GM19452 (cell line): ENCODE results near the gene PSTPIP2.
"Not testable (repeated sequence)": the region's sequence is repeated elsewhere in the genome, so short reads cannot be mapped to it uniquely, and the experiment has no call there.

ENCODE experiments used
- ATAC-seq: cut with Tn5 transposase; IDR thresholded peaks from one replicate; pipeline ENCODE4 v1.9.1; 2021; ENCODE audit not compliant: unreplicated experiment

Gene PSTPIP2

GRCh38 chr18:46070815-46071652 is 1.0 kb downstream of the PSTPIP2 start:
- no peak for ATAC-seq

- ATAC-seq, result no peak
Observed at GRCh38 chr18:46070232-46070631, 1.8 kb downstream of the PSTPIP2 start.

- no peak for ATAC-seq
Observed at GRCh38 chr18:46069524-46069923, 2.5 kb downstream of the PSTPIP2 start.

- ATAC-seq, result no peak
Observed at GRCh38 chr18:46068763-46069162, 3.3 kb downstream of the PSTPIP2 start.

GRCh38 chr18:46067438-46068007 is 4.5 kb downstream of the PSTPIP2 start:
- no peak for ATAC-seq

- no peak for ATAC-seq
Observed at GRCh38 chr18:46062781-46063180, 9.3 kb downstream of the PSTPIP2 start.

- no peak for ATAC-seq
Observed at GRCh38 chr18:46061796-46062195, 10.3 kb downstream of the PSTPIP2 start.

GRCh38 chr18:46061387-46061786 is 10.7 kb downstream of the PSTPIP2 start:
- no peak for ATAC-seq

- no peak for ATAC-seq
Observed at GRCh38 chr18:46060359-46060841, 11.7 kb downstream of the PSTPIP2 start.

- no peak for ATAC-seq
Observed at GRCh38 chr18:46055838-46056230, 16.2 kb downstream of the PSTPIP2 start.

- ATAC-seq, result no peak
Observed at GRCh38 chr18:46054956-46055837, 16.9 kb downstream of the PSTPIP2 start.

GRCh38 chr18:46053368-46054095 is 18.5 kb downstream of the PSTPIP2 start:
- ATAC-seq, result no peak

GRCh38 chr18:46051731-46052461 is 20.2 kb downstream of the PSTPIP2 start:
- no peak for ATAC-seq

GRCh38 chr18:46050268-46050667 is 21.8 kb downstream of the PSTPIP2 start:
- ATAC-seq, result no peak

- ATAC-seq, result no peak
Observed at GRCh38 chr18:46048641-46049040, 23.4 kb downstream of the PSTPIP2 start.

- not testable (repeated sequence) for ATAC-seq
Observed at GRCh38 chr18:46047369-46047768, 24.7 kb downstream of the PSTPIP2 start.

GRCh38 chr18:46046688-46047087 is 25.4 kb downstream of the PSTPIP2 start:
- ATAC-seq, result no peak

- no peak for ATAC-seq
Observed at GRCh38 chr18:46046126-46046525, 25.9 kb downstream of the PSTPIP2 start.

GRCh38 chr18:46042571-46043123 is 29.4 kb downstream of the PSTPIP2 start:
- ATAC-seq, result no peak

GRCh38 chr18:46040747-46041104 is 31.3 kb downstream of the PSTPIP2 start:
- ATAC-seq, result no peak
